ENCODE measurements around the gene NELFB.

GRCh38 chr9:137313326-137313936 is 58.3 kb downstream of the NELFB start:
- TF ChIP-seq CTCF (IDR thresholded peaks at IDR 0.05; ENCODE audit: poor library complexity, severe bottlenecking): no peak
- TF ChIP-seq EZH2 (IDR thresholded peaks at IDR 0.05; ENCODE audit: borderline replicate concordance, insufficient read depth, low read length, poor library complexity, severe bottlenecking): no peak
- no peak for TF ChIP-seq RAD21 (conservative IDR thresholded peaks at IDR 0.05)
- no peak for TF ChIP-seq REST (IDR thresholded peaks at IDR 0.05; ENCODE audit: borderline replicate concordance)
